ENCODE measurements around the gene ARL5A.
"Not testable (repeated sequence)": the region's sequence is repeated elsewhere in the genome, so short reads cannot be mapped to it uniquely, and the experiment has no call there.

Gene ARL5A

GRCh38 chr2:151828143-151828889 is at the start of gene ARL5A:
ARL5A (minus strand) TSS chr2:151828421; CDS start chr2:151828176, 245 bp downstream.
- peak; percentile 88 for DNase-seq (ENCODE audit: low read depth)

GRCh38 chr2:151875631-151876030 is 47.4 kb upstream of the ARL5A start:
- DNase-seq (ENCODE audit: low read depth) = not testable (repeated sequence)

- DNase-seq (ENCODE audit: low read depth) = no peak
Measured at GRCh38 chr2:151872463-151872862, 44.2 kb upstream of the ARL5A start.

- DNase-seq (ENCODE audit: low read depth) = no peak
Measured at GRCh38 chr2:151869291-151869690, 41.1 kb upstream of the ARL5A start.

- no peak for DNase-seq (ENCODE audit: low read depth)
Measured at GRCh38 chr2:151862700-151863099, 34.5 kb upstream of the ARL5A start.

- DNase-seq (ENCODE audit: low read depth) = no peak
Measured at GRCh38 chr2:151861174-151861573, 33.0 kb upstream of the ARL5A start.

- DNase-seq (ENCODE audit: low read depth) = no peak
Measured at GRCh38 chr2:151860613-151861146, 32.5 kb upstream of the ARL5A start.

- no peak for DNase-seq (ENCODE audit: low read depth)
Measured at GRCh38 chr2:151860210-151860609, 32.0 kb upstream of the ARL5A start.

- no peak for DNase-seq (ENCODE audit: low read depth)
Measured at GRCh38 chr2:151857650-151858049, 29.4 kb upstream of the ARL5A start.

GRCh38 chr2:151855111-151855510 is 26.9 kb upstream of the ARL5A start:
- DNase-seq (ENCODE audit: low read depth) = no peak

GRCh38 chr2:151853070-151853758 is 25.0 kb upstream of the ARL5A start:
- DNase-seq (ENCODE audit: low read depth) = no peak

- DNase-seq (ENCODE audit: low read depth) = no peak
Measured at GRCh38 chr2:151852260-151853069, 24.2 kb upstream of the ARL5A start.

- no peak for DNase-seq (ENCODE audit: low read depth)
Measured at GRCh38 chr2:151851761-151852160, 23.5 kb upstream of the ARL5A start.

GRCh38 chr2:151849413-151850010 is 21.3 kb upstream of the ARL5A start:
- no peak for DNase-seq (ENCODE audit: low read depth)

- no peak for DNase-seq (ENCODE audit: low read depth)
Measured at GRCh38 chr2:151845884-151846283, 17.7 kb upstream of the ARL5A start.

- DNase-seq (ENCODE audit: low read depth) = no peak
Measured at GRCh38 chr2:151845481-151845880, 17.3 kb upstream of the ARL5A start.

- DNase-seq (ENCODE audit: low read depth) = no peak
Measured at GRCh38 chr2:151844211-151844896, 16.1 kb upstream of the ARL5A start.

GRCh38 chr2:151843691-151844061 is 15.5 kb upstream of the ARL5A start:
- no peak for DNase-seq (ENCODE audit: low read depth)

- DNase-seq (ENCODE audit: low read depth) = no peak
Measured at GRCh38 chr2:151842830-151843690, 14.8 kb upstream of the ARL5A start.

- no peak for DNase-seq (ENCODE audit: low read depth)
Measured at GRCh38 chr2:151841047-151841424, 12.8 kb upstream of the ARL5A start.

All from T-helper 22 cell (primary cell).